Adrenal gland (tissue), 12 donors: Measurements from ENCODE around the gene NR1D1. TPM values are rescaled to one million over a fixed set of nuclear protein-coding genes. Genes with fewer than 3 reads are reported as not detected.
A peak's percentile ranks its signal among the peaks of the same experiment; 100 is the strongest.

Source experiments
- DNase-seq, 7 donors: peaks; one replicate each; pipeline ENCODE4 v3.0.0-alpha.2; 2019 to 2020
- H3K27ac ChIP-seq, 5 donors: fragments of 200-600 bp; sonication (generic) in 4 of 5; 1 replicate in 3 of 5; 2 replicates in 2 of 5; pipeline versions ENCODE4 v1.5.1 to v1.8.0; 2016 to 2020; ENCODE audit warnings: mild to moderate bottlenecking in 1 of 5
- H3K27me3 ChIP-seq: fragments of 200-600 bp; 2 replicates; pipeline ENCODE4 v1.8.0; 2021
- H3K36me3 ChIP-seq, 2 donors: fragments of 200-600 bp; replicated peaks in 1 of 2; 1 replicate in 1 of 2; 2 replicates in 1 of 2; pipeline versions ENCODE4 v1.5.1 to v1.8.0; 2018 to 2022
- H3K4me1 ChIP-seq, 2 donors: fragments of 200-600 bp; replicated peaks in 1 of 2; 1 replicate in 1 of 2; 2 replicates in 1 of 2; pipeline versions ENCODE4 v1.5.1 to v1.8.0; 2018 to 2021
- H3K4me3 ChIP-seq, 4 donors: fragments of 200-600 bp; sonication (generic) in 3 of 4; one replicate each; pipeline ENCODE4 v1.5.1; 2016 to 2018
- H3K9me3 ChIP-seq, 3 donors: fragments of 200-600 bp; sonication (generic) in 1 of 3; replicated peaks in 1 of 3; 1 replicate in 2 of 3; 2 replicates in 1 of 3; pipeline versions ENCODE4 v1.5.1 to v1.8.0; 2016 to 2021
- CTCF ChIP-seq, 6 experiments: fragments of 450-650 bp in 4 of 6; fragments of 200-600 bp in 2 of 6; sonication (generic) in 1 of 6; IDR thresholded peaks; 1 replicate in 5 of 6; 2 replicates in 1 of 6; pipeline versions ENCODE4 v1.5.1 to v1.8.0; 2016 to 2021; ENCODE audit warnings: antibody characterized with exemption in 6 of 6, mild to moderate bottlenecking in 2 of 6, moderate library complexity in 1 of 6
- POLR2A ChIP-seq, 2 donors: fragments of 450-650 bp; IDR thresholded peaks; one replicate each; pipeline ENCODE4 v1.6.1; 2017; ENCODE audit warnings: antibody characterized with exemption in 2 of 2, mild to moderate bottlenecking in 2 of 2, moderate library complexity in 1 of 2
- WGBS, 4 donors: extraction: QIAGEN DNeasy Blood & Tissue Kit in 2 of 4; methylation state at CpG; one replicate each; pipeline versions ENCODE4 v1.1.5 to v1.1.7; 2013 to 2017; 5-methylcytosine and 5-hydroxymethylcytosine counted together
- intact Hi-C, 2 donors: fragments of 100-400 bp; cut with DNase I; formaldehyde crosslinking; loops; one replicate each; pipeline versions ENCODE4 v1.14.1 to v1.15.0; 2022 to 2023
- polyA plus RNA-seq, 3 donors: library from polyadenylated mRNA; stranded (reverse); fragments of 200-250 nt in 2 of 3; fragments of 350-450 nt in 1 of 3; fragmentation: Illumina TruSeq in 1 of 3; extraction: RNeasy Lipid Tissue Mini Kit (QIAGEN cat#74804) in 1 of 3; gene quantifications; one replicate each; pipeline ENCODE4 v1.2.3, GENCODE V29; 2013 to 2014
- total RNA-seq, 9 donors: library from RNA; depleted of rRNA in 4 of 9; stranded (reverse); fragments of >200 nt in 4 of 9; fragments of 120-200 nt in 1 of 9; fragmentation: NEBNext Ultra II Directional in 1 of 9; extraction: Animal tissue kit (Norgen Biotek cat#: 25700) in 1 of 9; gene quantifications; one replicate each; pipeline versions ENCODE4 v1.1.0 to v1.2.4, GENCODE V29; 2013 to 2023
- donor health status: healthy with polysubstance abuse.
- donor health status: Bipolar disorder and iron deficiency.
- donor health status: DM: yes; HTN: yes; CAD: no.
- donor health status: DM: no; HTN: no; CAD: no.
- donor health status: DM: no; HTN: no; CAD: no.
- donor health status: DM: yes; HTN: yes; CAD: no.

Gene NR1D1
- total and polyA plus RNA-seq, 12 donors, result 3.4 to 69.1 (median 35.5) TPM

GRCh38 chr17:40071313-40072039 is 28.9 kb downstream of the NR1D1 start:
- TF ChIP-seq POLR2A (IDR thresholded peaks at IDR 0.05) (peak in 1 of 2 donors; percentile 70), CTCF (IDR thresholded peaks at IDR 0.05) (no peak)
- peak; percentile 80 to 91 (median 86) for DNase-seq
- Histone ChIP-seq H3K36me3 (peaks cover 0 to 5% of the 10 kb centered on the region in 2 donors), H3K4me3 (peak overlapping the region in 2 of 4 donors; percentile 17 to 30), H3K4me1 (peaks cover 82 to 96% of the 10 kb centered on the region in 2 donors), H3K9me3 (no peaks in the 10 kb centered on the region), H3K27me3 (no peaks in the 10 kb centered on the region), H3K27ac (peak overlapping the region; percentile 80 to 95 (median 90))
- intact Hi-C loops, result loop anchor here in 1 of 2 donors (10.0 kb wide), 1 partner anchor 57 kb away; the partner anchor contains the start of gene CSF3
- 28 to 46% (median 32%) methylated on average over 6 to 16 of the region's 16 CpGs for WGBS, 4 donors

GRCh38 chr17:40070709-40071312 is 29.6 kb downstream of the NR1D1 start:
- H3K27ac ChIP-seq, result peak overlapping the region; percentile 80 to 95 (median 90)
- whole genome bisulfite sequencing, 4 donors, result 17 to 22% (median 19%) methylated on average over 8 of the region's 8 CpGs
- H3K36me3 ChIP-seq, result peaks cover 0 to 5% of the 10 kb centered on the region in 2 donors
- H3K4me3 ChIP-seq, result peak overlapping the region in 1 of 4 donors; percentile 30
- no peaks in the 10 kb centered on the region for H3K9me3 ChIP-seq
- peak in 3 of 7 donors; percentile 51 to 53 (median 51) for DNase-seq
- no peaks in the 10 kb centered on the region for H3K27me3 ChIP-seq
- TF ChIP-seq CTCF (IDR thresholded peaks at IDR 0.05), result no peak
- intact Hi-C loops, result loop anchor here in 1 of 2 donors (10.0 kb wide), 1 partner anchor 56 kb away; the partner anchor contains the start of gene CSF3
- peaks cover 80 to 96% of the 10 kb centered on the region in 2 donors for H3K4me1 ChIP-seq

DNA sequence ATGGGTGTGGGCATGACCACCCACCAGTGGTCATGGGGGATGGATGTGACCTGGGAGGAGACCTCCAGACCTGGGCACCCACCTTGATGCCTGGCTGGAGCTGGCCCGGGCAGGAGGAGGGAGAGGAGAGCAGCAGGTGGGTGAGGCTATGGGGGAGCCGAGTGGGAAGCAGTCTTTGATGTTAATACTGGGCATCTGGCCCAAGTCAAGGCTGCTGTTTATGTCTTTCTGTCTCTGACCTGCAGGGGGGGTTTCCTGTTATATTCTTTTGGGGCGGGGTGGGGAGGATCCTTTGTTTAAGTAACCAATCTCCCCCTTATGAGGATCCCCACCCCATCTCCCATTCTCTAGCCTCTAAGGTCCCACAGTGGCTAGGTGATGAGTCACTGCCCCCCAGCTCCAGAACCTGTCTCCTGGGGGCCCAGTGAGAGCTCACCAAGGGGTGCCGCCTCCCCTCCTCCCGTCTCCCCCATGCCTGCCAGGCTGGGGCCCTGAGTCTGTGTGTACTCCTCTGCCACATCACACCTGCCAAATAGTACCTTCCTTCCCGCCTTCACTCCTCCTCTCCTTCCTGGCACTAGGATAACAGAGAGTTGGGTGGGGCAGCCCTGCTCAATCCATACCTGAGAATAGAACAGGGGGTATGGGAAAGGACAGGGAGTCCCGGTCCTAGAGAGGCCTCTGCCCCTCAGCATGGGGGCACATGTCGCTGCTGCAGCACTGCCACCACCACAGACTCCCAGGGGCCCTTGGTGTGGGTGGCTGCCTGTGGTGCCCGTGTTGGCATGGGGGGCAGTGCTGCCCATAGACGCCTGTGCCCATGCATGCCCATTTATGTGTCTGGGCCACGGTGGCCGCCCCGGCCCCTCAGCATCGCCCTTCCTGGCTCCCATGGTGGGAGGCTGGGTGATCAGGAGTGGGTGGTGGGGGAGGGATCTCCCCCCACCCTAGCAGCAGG is 30.4 kb downstream of the NR1D1 start:
- Histone ChIP-seq H3K4me1 (peaks cover 80 to 96% of the 10 kb centered on the region in 2 donors), H3K36me3 (peaks cover 0 to 5% of the 10 kb centered on the region in 2 donors), H3K4me3 (peak overlapping the region in 1 of 4 donors; percentile 30), H3K27ac (peak overlapping the region; percentile 80 to 95 (median 90)), H3K9me3 (no peaks in the 10 kb centered on the region), H3K27me3 (no peaks in the 10 kb centered on the region)
- peak in 5 of 7 donors; percentile 54 to 60 (median 56) for DNase-seq
- WGBS, 4 donors, result 20 to 33% (median 31%) methylated on average over 9 to 14 of the region's 14 CpGs
- intact Hi-C loops, result loop anchor here in 1 of 2 donors (10.0 kb wide), 2 partner anchors 55 to 95 kb away; partner anchors contain the start of gene CSF3
- TF ChIP-seq POLR2A (IDR thresholded peaks at IDR 0.05) (no peak), CTCF (IDR thresholded peaks at IDR 0.05) (peak in 3 of 6 experiments; percentile 21 to 41 (median 34))
